GM23338 (cell line): ENCODE measurements around the gene KCTD1. TPM values are rescaled to one million over a fixed set of nuclear protein-coding genes. Genes with fewer than 3 reads are reported as not detected.

ENCODE experiments used
- ATAC-seq: fragments of 200-7000 bp; cut with Tn5 transposase; 3 replicates; pipeline ENCODE4 v1.9.1; 2020
- DNase-seq: peaks from one replicate; pipeline ENCODE4 v3.0.0-alpha.2; 2015; ENCODE audit warnings: low spot score
- H2AFZ ChIP-seq: fragments of 200-600 bp; sonication (generic); 2 replicates; pipeline ENCODE4 v1.8.0; 2016; ENCODE audit warnings: antibody characterized with exemption, mild to moderate bottlenecking, moderate library complexity
- H3F3A ChIP-seq: fragments of 200-600 bp; sonication (generic); replicated peaks from 2 replicates; pipeline ENCODE4 v1.8.0; 2017; ENCODE audit warnings: antibody characterized with exemption, mixed run types, low read depth
- H3K27ac ChIP-seq: fragments of 200-600 bp; sonication (generic); 2 replicates; pipeline ENCODE4 v1.6.1; 2016; ENCODE audit warnings: low read depth
- H3K27me3 ChIP-seq: fragments of 200-600 bp; sonication (generic); 2 replicates; pipeline ENCODE4 v1.8.0; 2016; ENCODE audit warnings: mild to moderate bottlenecking, mixed run types, moderate library complexity; ENCODE audit not compliant: insufficient read depth
- H3K36me3 ChIP-seq: fragments of 200-600 bp; sonication (generic); 2 replicates; pipeline ENCODE4 v1.8.0; 2016; ENCODE audit warnings: mild to moderate bottlenecking; ENCODE audit not compliant: insufficient read depth
- H3K4me1 ChIP-seq: fragments of 200-600 bp; sonication (generic); 2 replicates; pipeline ENCODE4 v1.8.0; 2016; ENCODE audit warnings: mild to moderate bottlenecking, moderate library complexity; ENCODE audit not compliant: insufficient read depth
- H3K4me2 ChIP-seq: fragments of 200-600 bp; sonication (generic); 2 replicates; pipeline ENCODE4 v1.7.1; 2017; ENCODE audit warnings: mixed run types
- H3K4me3 ChIP-seq: fragments of 200-600 bp; sonication (generic); 2 replicates; pipeline ENCODE4 v1.6.1; 2016; ENCODE audit warnings: mixed run types
- H3K79me2 ChIP-seq: fragments of 200-600 bp; sonication (generic); replicated peaks from 2 replicates; pipeline ENCODE4 v1.8.0; 2017; ENCODE audit warnings: mild to moderate bottlenecking; ENCODE audit not compliant: insufficient read depth
- H3K9me2 ChIP-seq: fragments of 200-600 bp; sonication (generic); 2 replicates; pipeline ENCODE4 v1.8.0; 2017; ENCODE audit not compliant: insufficient read depth
- H4K20me1 ChIP-seq: fragments of 200-600 bp; sonication (generic); replicated peaks from 2 replicates; pipeline ENCODE4 v1.8.0; 2017; ENCODE audit warnings: mild to moderate bottlenecking; ENCODE audit not compliant: insufficient read depth
- H3K27ac Mint-ChIP-seq: 2 replicates; pipeline ENCODE4 v1.8.0; 2020; ENCODE audit warnings: inconsistent platforms, mild to moderate bottlenecking, moderate library complexity, mixed read lengths
- H3K27me3 Mint-ChIP-seq: 3 replicates; pipeline ENCODE4 v1.8.0; 2022; ENCODE audit warnings: low read depth, mild to moderate bottlenecking, moderate library complexity, mixed read lengths, inconsistent platforms; ENCODE audit not compliant: insufficient read depth, poor library complexity
- H3K36me3 Mint-ChIP-seq: 3 replicates; pipeline ENCODE4 v1.8.0; 2021; ENCODE audit warnings: low read depth, mild to moderate bottlenecking, inconsistent platforms, moderate library complexity, mixed read lengths
- H3K4me1 Mint-ChIP-seq: 3 replicates; pipeline ENCODE4 v1.8.0; 2020; ENCODE audit warnings: mild to moderate bottlenecking, inconsistent platforms, mixed read lengths
- H3K4me3 Mint-ChIP-seq: 3 replicates; pipeline ENCODE4 v1.8.0; 2021; ENCODE audit warnings: moderate library complexity, mild to moderate bottlenecking, inconsistent platforms, mixed read lengths
- H3K9me3 Mint-ChIP-seq: 3 replicates; pipeline ENCODE4 v1.8.0; 2020; ENCODE audit warnings: moderate library complexity, mild to moderate bottlenecking, inconsistent platforms, mixed read lengths
- CREB1 ChIP-seq: fragments of 250-450 bp; sonication (Bioruptor Pico); IDR thresholded peaks from 2 replicates; pipeline ENCODE4 v1.5.0; 2020; ENCODE audit warnings: low read depth, mild to moderate bottlenecking, moderate library complexity
- CTCF ChIP-seq, 2 experiments: fragments of 200-600 bp in 1 of 2; sonication (generic) in 1 of 2; conservative IDR thresholded peaks; 2 replicates each; pipeline versions ENCODE4 v1.5.1 to v1.6.1; 2016 to 2017; ENCODE audit warnings: antibody characterized with exemption in 2 of 2, low read depth in 2 of 2, mild to moderate bottlenecking in 2 of 2, moderate library complexity in 1 of 2
- ETS1 ChIP-seq: IDR thresholded peaks from 2 replicates; pipeline ENCODE4 v1.6.1; 2016; ENCODE audit warnings: antibody characterized with exemption
- EZH2 ChIP-seq: fragments of 200-600 bp; sonication (generic); IDR thresholded peaks from one replicate; pipeline ENCODE4 v1.8.0; 2017; ENCODE audit warnings: antibody characterized with exemption, mild to moderate bottlenecking, low read depth; ENCODE audit not compliant: unreplicated experiment
- EZH2phosphoT487 ChIP-seq: fragments of 200-600 bp; sonication (generic); IDR thresholded peaks from one replicate; pipeline ENCODE4 v1.8.1; 2018; ENCODE audit warnings: antibody characterized with exemption; ENCODE audit not compliant: unreplicated experiment
- JUNB ChIP-seq: IDR thresholded peaks from one replicate; pipeline ENCODE4 v1.6.1; 2016; ENCODE audit warnings: antibody characterized with exemption; ENCODE audit not compliant: unreplicated experiment
- NANOG ChIP-seq: IDR thresholded peaks from 2 replicates; pipeline ENCODE4 v1.6.1; 2016; ENCODE audit warnings: antibody characterized with exemption, borderline replicate concordance
- POLR2AphosphoS5 ChIP-seq: IDR thresholded peaks from 2 replicates; pipeline ENCODE4 v1.6.1; 2016; ENCODE audit warnings: antibody characterized with exemption, low read depth
- REST ChIP-seq: IDR thresholded peaks from one replicate; pipeline ENCODE4 v1.6.1; 2018; ENCODE audit warnings: antibody characterized with exemption; ENCODE audit not compliant: unreplicated experiment
- STAT1 ChIP-seq: IDR thresholded peaks from one replicate; pipeline ENCODE4 v1.6.1; 2016; ENCODE audit warnings: antibody characterized with exemption; ENCODE audit not compliant: unreplicated experiment
- ZNF114 ChIP-seq: fragments of 250-450 bp; sonication (Bioruptor Pico); IDR thresholded peaks from 2 replicates; pipeline ENCODE4 v1.5.0; 2020; ENCODE audit warnings: mild to moderate bottlenecking, moderate library complexity
- ZNF331 ChIP-seq: fragments of 250-450 bp; sonication (Bioruptor Pico); IDR thresholded peaks from 2 replicates; pipeline ENCODE4 v1.5.0; 2020; ENCODE audit warnings: low read depth, mild to moderate bottlenecking, moderate library complexity
- polyA plus RNA-seq: library from polyadenylated mRNA; unstranded; fragments of >200 nt; fragmentation: Nextera tagmentation; extraction: Ambion mirVana; gene quantifications from 2 replicates; pipeline ENCODE4 v1.2.1, GENCODE V29; 2016
- total RNA-seq: library from RNA; depleted of rRNA; stranded (reverse); fragments of >200 nt; shearing (Covaris generic); gene quantifications from 2 replicates; pipeline ENCODE4 v1.2.3, GENCODE V29; 2014

The KCTD1 gene
- total and polyA plus RNA-seq, 2 experiments from 2014 or later: 7.1 to 20.5 TPM

GRCh38 chr18:26575865-26576217, 27.5 kb upstream of the KCTD1 start:
- no peaks in the 10 kb centered on the region for H3K9me2 ChIP-seq
- H3K27ac ChIP-seq: no peak overlapping the region
- DNase-seq (no peak), ATAC-seq (peak; percentile 61)
- Mint-ChIP-seq H3K27ac (peak overlapping the region; percentile 92; the same call in 1 of the 2 replicates), H3K4me3 (peak overlapping the region; percentile 66), H3K9me3 (no peaks in the 10 kb centered on the region), H3K36me3 (no peaks in the 10 kb centered on the region), H3K4me1 (peaks cover 16% of the 10 kb centered on the region), H3K27me3 (peaks cover 4% of the 10 kb centered on the region)
- peak overlapping the region; percentile 83; the same call in 1 of the 2 replicates for H2AFZ ChIP-seq
- no peaks in the 10 kb centered on the region for H3K36me3 ChIP-seq
- TF ChIP-seq NANOG (no peak), STAT1 (no peak), CREB1 (CRISPR knock-in tag) (no peak), ZNF331 (CRISPR knock-in tag) (no peak), EZH2 (no peak), POLR2AphosphoS5 (no peak), CTCF (conservative IDR thresholded peaks at IDR 0.05; ENCODE audit: low read depth in 2 of 2) (no peak), EZH2phosphoT487 (no peak), JUNB (no peak), ZNF114 (CRISPR knock-in tag) (no peak), REST (no peak), ETS1 (no peak)
- no peaks in the 10 kb centered on the region for H4K20me1 ChIP-seq
- H3K4me1 ChIP-seq: no peaks in the 10 kb centered on the region; the same call in 1 of the 2 replicates
- H3K4me2 ChIP-seq: peak overlapping the region; percentile 67
- no peaks in the 10 kb centered on the region for H3F3A ChIP-seq
- no peaks in the 10 kb centered on the region for H3K79me2 ChIP-seq
- H3K27me3 ChIP-seq: peaks cover 28% of the 10 kb centered on the region
- peak overlapping the region; percentile 41 for H3K4me3 ChIP-seq
